Stimulated activated CD4-positive, alpha-beta T cell treated with anti-CD3 and anti-CD28 coated beads, Interleukin-12 subunit alpha, Interleukin-12 subunit beta, amount 100 ng/mL, for 4 hours (primary cell): ENCODE measurements around the gene MEPCE.

ENCODE experiments used
- DNase-seq: peaks from one replicate; pipeline ENCODE4 v3.0.0-alpha.2; 2020

Gene MEPCE

DNA sequence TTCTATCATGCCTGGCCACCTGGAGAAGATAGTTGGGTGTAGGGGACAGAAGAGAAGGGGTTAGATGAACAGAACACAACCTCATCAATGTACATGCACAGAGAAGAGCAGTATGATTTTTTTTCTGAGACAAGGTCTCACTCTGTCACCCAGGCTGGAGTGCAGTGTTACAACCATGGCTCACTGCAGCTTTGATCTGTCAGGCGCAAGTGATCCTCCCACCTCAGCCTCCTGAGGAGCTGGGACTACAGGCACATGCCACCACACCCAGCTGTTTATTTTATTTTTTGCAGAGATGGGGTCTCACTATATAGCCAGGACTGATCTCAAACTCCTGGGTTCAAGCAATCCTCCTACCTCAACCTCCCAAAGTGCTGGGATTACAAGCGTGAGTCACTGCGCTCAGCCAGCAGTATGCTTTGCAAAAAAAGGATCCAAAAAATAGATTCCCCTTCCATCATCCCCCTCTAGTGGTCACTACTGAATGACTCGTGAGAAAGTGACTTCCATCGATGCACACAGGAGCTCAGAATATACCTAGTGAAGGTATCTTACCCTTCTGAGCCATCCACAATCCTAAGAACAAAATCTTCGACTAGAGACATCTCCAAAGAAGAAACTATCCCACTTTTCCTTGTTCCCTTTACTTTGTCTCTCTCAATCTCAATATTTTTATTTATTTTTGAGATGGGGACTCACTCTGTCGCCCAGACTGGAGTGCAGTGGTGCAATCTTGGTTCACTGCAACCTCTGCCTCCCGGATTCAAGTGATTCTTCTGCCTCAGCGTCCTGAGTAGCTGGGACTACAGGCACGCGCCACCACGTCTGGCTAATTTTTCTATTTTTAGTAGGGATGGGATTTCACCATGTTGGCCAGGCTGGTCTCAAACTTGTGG lies 22.1 kb upstream of the MEPCE start:
- DNase-seq = no peak

DNA sequence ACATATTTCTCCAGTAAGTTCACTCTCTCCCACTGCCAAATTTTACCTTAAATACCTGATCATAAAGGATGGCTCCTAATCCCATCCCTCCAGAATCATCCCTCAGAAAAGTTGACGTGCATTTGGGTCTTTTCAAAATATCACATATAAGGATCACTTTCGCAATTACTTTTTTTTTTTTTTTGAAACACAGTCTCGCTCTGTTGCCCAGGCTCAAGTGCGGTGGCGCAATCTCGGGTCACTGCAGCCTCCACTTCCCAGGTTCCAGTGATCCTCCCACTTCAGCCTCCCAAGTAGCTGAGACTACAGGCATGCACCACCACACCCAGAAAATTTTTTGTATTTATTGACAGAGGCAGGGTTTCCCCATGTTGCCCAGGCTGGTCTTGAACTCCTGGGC lies 18.5 kb upstream of the MEPCE start:
- no peak for DNase-seq

DNA sequence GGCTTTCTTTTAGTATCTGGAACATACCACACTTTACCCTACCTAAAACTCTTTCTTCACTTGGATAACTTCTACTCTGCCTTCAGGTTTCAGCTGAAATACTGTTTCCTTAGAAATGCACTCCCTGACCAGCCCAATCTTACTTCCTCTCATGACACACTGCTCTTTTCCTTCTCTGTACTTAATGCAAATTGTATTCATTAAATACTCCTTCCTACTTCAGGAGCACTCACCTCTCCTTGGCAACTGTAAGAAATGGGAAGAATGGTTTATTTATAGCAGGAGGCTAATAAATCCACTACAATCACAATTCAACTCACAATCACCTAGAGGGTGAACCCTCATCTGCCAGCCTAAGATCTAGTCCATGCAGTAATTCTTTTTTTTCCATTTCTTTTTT lies 16.3 kb upstream of the MEPCE start:
- DNase-seq = no peak

DNA sequence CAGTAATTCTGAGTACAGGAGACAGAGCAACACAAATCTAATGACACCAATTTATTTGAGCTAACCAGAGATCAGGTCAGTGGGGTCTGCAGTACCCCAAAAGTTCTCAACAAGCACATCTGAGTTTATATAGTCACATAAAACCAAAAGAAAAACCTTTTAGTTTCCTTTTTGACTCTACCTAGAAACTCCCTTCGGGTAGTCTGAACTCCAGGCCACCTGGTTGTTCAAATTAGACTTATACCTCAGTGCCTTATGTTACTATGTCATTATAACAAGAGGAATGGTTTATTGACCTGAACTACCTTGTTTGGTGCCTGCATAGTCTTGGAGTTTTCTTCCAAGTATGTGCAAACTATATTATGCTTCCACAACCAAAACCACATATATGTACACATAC lies 15.7 kb upstream of the MEPCE start:
- no peak for DNase-seq

DNA sequence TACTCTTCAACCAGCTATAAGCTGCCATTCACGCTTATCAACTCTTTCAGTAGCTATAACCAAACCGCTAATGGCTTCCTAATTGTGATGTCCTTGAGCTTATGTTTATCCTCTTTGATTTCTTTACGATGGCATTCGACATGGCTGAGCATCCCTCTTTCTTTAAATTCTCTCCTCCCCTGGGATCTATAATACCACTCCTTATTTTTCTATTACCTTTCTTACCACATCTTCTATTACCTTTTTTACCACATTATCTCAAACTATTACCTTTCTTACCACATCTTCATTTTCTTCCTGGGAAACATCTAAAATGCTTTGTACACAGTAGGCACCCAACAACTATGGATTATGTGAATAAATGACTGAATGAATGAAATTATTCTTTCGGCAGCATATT lies 14.2 kb upstream of the MEPCE start:
- DNase-seq = no peak

DNA sequence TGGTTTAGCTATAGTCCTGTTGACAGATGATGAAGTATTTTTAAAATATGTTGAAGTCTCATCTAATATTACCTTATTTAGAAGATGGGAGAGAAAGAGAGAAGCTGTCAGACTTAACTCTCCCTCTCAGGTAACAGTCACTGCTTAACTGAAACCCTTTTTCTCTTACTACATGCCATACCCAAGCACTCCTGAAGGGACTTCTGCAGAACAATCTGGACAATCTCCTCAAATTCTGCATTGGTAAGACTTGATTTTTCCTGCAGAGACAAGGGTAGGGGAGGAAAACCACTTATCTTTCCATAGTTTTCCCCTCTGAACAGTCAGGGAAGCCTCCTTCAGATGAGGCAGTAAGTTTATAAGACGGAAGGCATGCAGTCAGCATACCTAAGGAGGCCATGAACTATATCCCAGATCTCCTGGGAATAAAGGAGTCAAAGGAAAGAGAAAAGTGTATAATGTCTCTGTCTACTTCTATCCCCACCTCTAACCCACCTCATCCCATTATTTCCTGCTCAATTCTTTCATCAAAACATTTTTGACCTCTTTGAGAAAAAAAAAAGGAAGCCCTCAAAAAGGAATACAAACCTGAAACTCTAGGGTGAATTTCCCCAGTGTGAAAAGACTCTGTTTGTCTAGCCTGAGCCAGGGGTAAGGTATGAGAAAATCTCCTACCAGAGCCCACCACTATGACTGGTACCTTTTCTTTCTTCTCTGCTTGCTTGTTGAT lies 10.5 kb upstream of the MEPCE start:
- no peak for DNase-seq

DNA sequence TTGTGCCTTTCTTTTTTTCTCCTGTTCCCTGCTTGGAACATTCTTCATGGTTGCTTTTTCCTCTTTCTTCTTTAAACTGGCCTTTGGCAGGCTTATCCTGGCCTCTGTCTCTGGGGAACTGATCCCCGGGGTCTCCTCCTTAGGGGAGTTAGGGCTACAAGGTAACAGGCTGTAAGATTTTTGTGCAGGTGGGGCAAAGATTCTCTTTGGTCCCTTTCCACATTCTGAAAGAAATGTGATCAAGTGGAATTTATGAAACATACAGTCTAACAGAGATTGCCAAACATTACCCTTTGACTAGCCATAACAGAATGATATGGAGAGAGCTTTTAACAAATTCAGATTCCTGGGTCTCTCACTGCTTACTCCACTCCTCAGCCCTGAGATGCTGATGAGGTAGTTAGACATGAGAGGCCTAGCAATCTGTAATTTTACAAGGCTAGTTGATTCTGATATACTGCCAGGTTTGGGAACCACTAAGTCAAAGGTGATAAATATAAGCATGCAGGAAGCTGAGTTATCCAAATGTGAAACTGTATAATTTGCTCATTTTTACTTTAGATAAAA lies 9.9 kb upstream of the MEPCE start:
- no peak for DNase-seq

DNA sequence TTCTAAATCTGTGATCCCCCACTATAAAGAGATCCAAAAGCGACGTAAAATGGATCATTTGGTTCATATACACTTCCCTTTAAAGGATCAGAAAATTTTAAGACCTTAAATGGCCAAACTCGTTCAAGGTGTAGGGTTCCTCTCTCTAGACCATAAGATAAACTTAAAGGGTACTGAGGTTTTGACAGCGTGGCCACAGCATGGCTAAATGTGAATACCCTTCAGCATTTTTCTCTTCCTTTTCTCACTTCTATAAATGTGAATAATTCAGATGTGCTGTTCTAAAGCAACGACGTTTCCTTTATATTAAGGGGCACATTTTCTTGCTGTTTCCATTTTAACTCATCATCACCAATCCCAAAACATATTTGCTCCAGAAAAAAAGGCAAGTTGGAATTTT lies 6.3 kb upstream of the MEPCE start:
- no peak for DNase-seq

DNA sequence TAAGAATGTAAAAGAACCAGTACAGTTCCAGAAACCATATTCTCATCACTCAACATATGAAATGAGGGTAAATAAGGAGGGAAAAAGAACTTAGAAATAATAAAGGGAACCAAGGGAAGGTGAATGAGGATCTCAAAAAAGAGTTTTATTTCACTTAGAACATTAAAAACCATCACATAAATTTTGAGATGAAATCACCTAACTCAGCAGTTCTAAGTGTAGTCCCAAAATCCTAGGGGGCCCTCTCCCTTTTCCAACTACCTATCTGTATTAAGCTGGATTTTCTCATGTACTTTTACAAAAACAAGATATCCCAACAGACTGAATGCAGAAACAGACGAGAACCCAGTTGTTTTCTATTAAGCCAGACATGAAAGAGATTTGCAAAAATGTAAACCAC lies 4.3 kb upstream of the MEPCE start:
- no peak for DNase-seq

DNA sequence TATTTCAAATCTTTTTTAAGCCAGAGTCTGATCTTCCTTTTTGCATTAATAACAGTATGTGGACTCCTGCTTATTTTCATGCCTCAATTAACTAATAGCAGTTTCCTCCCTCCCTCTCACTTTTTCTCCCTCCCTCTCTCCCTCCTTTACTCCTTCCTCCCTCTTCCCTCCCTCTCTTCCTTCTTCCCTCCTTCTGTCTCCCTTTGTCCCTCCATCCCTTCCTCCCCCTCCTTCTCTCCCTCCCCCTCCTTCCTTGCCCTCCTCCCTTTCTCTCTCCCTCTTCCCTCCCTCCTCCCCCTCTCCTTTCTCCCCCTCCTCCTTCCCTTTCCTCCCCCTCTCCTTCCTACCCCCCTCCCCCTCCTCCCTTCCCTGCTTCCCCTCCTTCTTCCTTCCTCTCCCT lies 3.1 kb upstream of the MEPCE start:
- no peak for DNase-seq

DNA sequence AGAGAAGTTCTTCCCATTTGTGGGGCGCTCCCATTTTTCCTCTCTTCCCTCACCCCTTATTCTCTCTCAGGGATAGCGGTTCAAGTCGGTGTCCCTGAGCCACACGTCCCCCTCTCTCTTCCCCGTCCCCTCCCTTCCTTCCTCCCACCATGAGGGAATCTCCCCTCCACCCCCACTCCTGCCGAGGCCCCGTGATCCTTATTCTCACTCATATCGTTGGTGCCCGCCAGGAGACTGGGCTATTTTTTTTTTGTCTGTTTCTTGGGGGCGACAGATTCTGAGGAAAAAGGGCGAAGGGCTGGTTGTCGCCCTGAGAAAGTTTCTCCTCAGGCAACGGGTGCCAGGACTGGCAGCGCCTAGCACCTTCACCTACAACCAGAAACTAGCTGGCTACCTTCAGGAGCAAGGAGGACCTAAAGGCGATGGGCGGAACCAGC lies 1.9 kb upstream of the MEPCE start:
- DNase-seq = no peak

DNA sequence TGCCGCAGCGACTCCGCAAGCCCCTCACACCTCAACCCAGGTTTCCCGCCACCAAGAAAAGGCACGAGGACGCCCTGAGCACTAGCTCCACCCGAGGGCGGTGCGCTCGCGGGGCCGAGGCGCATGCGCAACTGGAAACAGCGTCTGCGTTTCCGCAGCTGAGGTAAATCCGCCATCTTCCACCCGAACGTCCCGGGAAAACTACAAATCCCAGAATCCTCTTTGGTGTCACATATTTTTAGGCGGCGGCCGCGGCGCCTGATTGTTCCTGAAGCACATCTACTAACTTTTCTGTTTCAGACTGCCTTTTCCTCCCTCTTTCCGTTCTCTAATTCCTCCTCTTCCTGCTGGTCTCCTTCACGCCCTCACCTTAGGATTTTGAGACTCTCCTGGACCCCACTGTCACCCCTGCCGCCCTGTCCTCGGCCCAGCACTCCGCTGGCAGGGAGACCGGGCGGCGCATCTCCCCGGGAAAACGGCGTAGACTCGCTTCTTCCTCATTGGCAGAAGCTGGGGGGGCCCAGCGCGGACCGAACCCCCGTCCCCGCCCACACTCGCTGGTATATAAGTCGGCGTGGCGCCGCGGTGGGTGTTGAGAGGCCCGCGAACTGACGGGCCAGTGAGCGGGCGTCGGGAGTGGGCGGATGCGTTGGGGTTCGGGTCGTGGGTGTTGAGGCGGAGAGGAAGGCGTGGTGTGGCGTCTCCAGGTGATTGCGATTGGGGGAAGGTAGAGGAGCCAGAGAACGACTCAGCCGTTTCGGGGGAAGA lies 1.2 kb upstream of the MEPCE start, which contains the start of gene ZCWPW1:
Gene ZCWPW1 (minus strand): TSS at position 505 of the 768 bp plus-strand sequence. CDS start 8,054 bp downstream, outside the sequence.
- peak; percentile 97 for DNase-seq

DNA sequence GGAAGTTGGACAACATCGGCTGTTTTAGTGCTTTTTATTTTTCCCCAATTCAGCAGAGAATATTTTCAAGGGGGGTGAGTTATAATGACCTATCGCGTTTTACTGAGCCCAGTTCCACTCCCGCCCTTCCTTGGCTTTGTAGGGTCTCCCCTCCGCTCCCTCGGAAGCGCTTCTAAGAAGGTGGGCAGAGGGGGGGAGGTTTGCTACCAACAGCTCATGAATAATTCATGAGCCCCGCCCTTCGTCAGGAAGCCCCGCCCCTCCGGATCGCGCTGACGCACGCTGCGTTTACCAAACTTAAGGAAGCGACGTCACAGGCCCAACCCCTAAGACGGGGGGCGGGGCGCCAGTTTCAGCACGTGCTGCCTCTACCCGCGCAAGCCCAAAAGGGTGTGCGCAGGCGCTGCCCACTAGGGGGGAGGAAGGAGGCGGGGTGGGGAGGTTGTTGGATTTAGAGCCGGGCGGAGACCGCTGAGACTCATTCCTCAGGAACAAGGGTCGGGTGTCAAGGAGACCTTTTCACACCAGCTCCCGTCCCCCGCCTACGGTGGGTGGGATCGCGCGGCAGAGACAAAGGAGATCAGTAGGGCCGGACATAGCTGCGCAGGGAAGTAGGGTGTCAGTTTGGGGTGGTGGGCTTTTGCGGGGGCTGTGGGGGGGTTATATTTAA lies 529 bp upstream of the MEPCE start:
- peak; percentile 100 for DNase-seq

DNA sequence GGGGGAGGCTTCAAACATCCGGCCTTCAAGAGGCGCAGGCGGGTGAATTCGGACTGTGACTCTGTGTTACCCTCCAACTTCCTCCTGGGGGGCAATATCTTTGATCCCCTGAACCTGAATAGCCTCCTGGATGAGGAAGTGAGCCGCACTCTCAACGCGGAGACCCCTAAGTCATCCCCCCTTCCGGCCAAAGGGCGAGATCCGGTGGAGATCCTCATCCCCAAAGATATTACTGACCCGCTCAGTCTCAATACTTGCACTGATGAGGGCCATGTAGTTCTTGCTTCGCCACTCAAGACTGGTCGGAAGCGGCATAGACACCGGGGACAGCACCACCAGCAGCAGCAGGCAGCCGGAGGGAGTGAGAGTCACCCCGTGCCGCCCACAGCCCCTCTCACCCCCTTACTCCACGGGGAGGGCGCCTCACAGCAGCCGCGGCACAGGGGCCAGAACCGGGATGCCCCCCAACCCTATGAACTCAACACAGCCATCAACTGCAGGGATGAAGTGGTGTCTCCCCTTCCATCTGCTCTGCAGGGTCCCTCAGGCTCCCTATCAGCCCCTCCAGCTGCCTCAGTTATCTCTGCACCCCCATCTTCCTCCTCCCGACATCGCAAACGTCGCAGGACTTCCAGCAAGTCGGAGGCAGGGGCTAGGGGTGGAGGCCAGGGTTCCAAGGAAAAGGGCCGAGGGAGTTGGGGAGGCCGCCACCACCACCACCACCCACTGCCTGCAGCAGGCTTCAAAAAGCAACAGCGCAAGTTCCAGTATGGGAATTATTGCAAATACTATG lies 1.1 kb downstream of the MEPCE start:
- peak; percentile 42 for DNase-seq

DNA sequence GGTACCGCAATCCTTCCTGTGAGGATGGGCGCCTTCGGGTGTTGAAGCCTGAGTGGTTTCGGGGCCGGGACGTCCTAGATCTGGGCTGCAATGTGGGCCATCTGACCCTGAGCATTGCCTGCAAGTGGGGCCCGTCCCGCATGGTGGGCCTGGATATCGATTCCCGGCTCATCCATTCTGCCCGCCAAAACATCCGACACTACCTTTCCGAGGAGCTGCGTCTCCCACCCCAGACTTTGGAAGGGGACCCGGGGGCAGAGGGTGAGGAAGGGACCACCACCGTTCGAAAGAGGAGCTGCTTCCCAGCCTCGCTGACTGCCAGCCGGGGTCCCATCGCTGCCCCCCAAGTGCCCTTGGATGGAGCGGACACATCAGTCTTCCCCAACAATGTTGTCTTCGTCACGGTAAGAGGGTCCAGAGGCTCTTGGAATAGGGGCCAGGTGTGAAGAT lies 1.7 kb downstream of the MEPCE start:
- no peak for DNase-seq

DNA sequence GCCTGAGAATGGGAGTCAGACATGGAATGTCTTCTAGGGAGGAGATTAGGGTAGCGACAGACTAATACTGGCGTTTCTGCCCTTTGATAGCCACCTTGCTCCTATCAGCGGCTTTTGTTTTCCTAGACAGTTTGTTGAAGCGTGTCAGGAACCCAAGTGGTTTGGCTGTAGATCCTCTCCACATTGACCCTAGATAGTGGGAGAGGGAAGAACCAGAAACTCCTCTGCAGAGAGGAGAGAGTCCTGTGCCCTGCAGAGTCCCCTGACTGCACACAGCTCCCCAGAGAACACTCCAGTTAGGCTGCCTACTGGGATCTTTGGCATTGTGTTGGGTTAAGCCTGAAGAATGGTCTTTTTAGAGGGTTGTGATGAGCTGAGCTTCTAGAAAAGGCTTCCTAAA lies 2.4 kb downstream of the MEPCE start:
- DNase-seq = no peak

DNA sequence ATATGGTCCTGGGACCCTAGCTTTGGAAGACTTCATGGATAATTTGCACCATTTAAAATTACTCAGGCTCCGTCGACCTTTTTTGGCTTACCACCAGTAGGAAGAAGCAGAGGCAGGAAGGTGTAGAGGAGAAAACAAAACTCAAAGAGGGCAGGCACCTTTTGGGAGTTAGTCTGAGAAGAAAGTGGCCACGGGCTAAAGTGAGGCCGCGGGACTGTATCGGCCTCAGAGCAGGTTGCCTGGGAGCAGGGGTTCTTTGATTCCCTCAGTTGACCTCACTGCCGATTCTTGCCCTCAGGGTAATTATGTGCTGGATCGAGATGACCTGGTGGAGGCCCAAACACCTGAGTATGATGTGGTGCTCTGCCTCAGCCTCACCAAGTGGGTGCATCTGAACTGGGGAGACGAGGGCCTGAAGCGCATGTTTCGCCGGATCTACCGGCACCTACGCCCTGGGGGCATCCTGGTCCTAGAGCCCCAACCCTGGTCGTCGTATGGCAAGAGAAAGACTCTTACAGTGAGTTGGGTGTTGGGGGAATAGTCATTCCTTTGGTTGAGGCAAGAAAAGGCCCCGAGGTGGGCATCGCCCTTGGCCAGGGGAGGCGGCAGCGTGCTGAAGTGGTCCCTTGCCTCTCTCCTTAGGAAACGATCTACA lies 3.1 kb downstream of the MEPCE start:
- DNase-seq = no peak

DNA sequence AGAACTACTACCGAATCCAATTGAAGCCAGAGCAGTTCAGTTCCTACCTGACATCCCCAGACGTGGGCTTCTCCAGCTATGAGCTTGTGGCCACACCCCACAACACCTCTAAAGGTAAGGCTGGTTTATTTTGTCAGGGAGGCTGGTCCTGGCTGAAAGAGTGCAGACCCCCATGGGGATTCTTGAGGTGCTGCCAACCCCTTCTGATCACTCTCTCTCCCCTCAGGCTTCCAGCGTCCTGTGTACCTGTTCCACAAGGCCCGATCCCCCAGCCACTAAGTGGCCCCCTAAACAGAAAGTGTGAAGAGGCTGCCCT lies 3.6 kb downstream of the MEPCE start:
- DNase-seq = no peak

DNA sequence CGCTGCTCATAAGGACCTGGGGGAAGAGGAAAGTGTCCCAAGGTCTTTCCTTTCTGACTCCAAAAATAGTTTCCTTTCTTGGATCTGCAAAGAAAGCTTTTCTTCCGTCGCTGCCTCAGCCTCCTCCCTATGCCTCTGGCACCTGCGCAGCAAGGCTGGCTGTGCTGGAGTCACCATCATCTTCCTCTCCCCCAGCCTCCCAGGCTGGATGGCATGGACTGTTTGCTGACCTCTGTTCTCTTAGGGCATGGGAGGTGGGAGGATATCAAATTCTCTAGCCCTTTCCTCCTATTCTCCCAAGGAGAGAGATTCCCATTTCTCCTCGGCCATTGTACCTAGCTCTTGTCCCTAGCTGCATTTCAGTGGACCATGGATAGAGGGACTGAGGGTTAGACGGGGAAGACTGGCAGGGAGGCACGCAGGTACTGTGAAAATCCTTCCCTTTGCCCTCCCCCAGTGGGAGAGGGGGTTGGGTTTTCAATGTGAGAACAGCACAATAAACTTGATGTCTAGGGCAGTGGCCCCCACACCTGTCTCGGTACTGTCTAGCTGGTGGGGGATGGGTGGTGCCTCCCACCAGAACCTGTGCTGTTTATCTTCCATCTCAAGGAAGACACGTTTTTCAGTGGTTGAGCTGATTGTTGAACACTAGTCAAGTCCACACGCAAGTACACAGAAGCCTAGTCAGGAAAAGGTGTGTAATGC lies 4.1 kb downstream of the MEPCE start:
- DNase-seq = no peak
